OCI-LY1 (cell line): Measurements from ENCODE around the gene TYK2.
"Not testable (repeated sequence)": the region's sequence is repeated elsewhere in the genome, so short reads cannot be mapped to it uniquely, and the experiment has no call there.

Experiments
- H2AFZ ChIP-seq: fragments of 200-600 bp; sonication (generic), shearing (Covaris generic); 2 replicates; pipeline ENCODE4 v1.6.0; 2014; ENCODE audit warnings: antibody characterized with exemption, mild to moderate bottlenecking, low read length
- H3F3A ChIP-seq: fragments of 200-600 bp; sonication (generic), shearing (Covaris generic); 2 replicates; pipeline ENCODE4 v1.6.0; 2014; ENCODE audit warnings: mild to moderate bottlenecking, antibody characterized with exemption, low read length, moderate library complexity; ENCODE audit not compliant: insufficient read depth
- H3K27ac ChIP-seq: fragments of 200-600 bp; sonication (generic); 2 replicates; pipeline ENCODE4 v1.5.1; 2014; ENCODE audit warnings: low read length, mixed run types, mild to moderate bottlenecking, low read depth; ENCODE audit not compliant: poor library complexity, severe bottlenecking
- H3K27me3 ChIP-seq: fragments of 200-600 bp; sonication (generic); 2 replicates; pipeline ENCODE4 v1.6.0; 2014; ENCODE audit warnings: antibody characterized with exemption, mild to moderate bottlenecking, low read length, moderate library complexity; ENCODE audit not compliant: insufficient read depth
- H3K36me3 ChIP-seq: fragments of 200-600 bp; sonication (generic); 2 replicates; pipeline ENCODE4 v1.6.1; 2014; ENCODE audit warnings: mild to moderate bottlenecking, antibody characterized with exemption, low read length, moderate library complexity, mixed read lengths; ENCODE audit not compliant: insufficient read depth
- H3K4me1 ChIP-seq: fragments of 200-600 bp; sonication (generic); 2 replicates; pipeline ENCODE4 v1.5.1; 2014; ENCODE audit warnings: mild to moderate bottlenecking, low read length, moderate library complexity; ENCODE audit not compliant: insufficient read depth, severe bottlenecking
- H3K4me2 ChIP-seq: fragments of 200-600 bp; sonication (generic), shearing (Covaris generic); 2 replicates; pipeline ENCODE4 v1.6.1; 2014; ENCODE audit warnings: low read length
- H3K4me3 ChIP-seq: fragments of 200-600 bp; sonication (generic); 2 replicates; pipeline ENCODE4 v1.5.1; 2014; ENCODE audit warnings: low read length, low read depth, mild to moderate bottlenecking, mixed read lengths; ENCODE audit not compliant: poor library complexity, severe bottlenecking
- H3K79me2 ChIP-seq: fragments of 200-600 bp; shearing (Covaris generic); 2 replicates; pipeline ENCODE4 v1.6.1; 2016; ENCODE audit warnings: mixed run types, low read length, mixed read lengths; ENCODE audit not compliant: insufficient read depth
- H3K9ac ChIP-seq: fragments of 200-600 bp; sonication (generic), shearing (Covaris generic); 2 replicates; pipeline ENCODE4 v1.6.1; 2014; ENCODE audit warnings: mild to moderate bottlenecking, low read length, mixed read lengths
- H3K9me2 ChIP-seq: fragments of 200-600 bp; sonication (generic), shearing (Covaris generic); 2 replicates; pipeline ENCODE4 v1.6.1; 2014; ENCODE audit warnings: low read depth, mild to moderate bottlenecking, low read length, mixed read lengths
- H3K9me3 ChIP-seq: fragments of 200-600 bp; shearing (Covaris generic); 2 replicates; pipeline ENCODE4 v1.6.1; 2014; ENCODE audit warnings: low read length, mixed read lengths
- H4K20me1 ChIP-seq: fragments of 200-600 bp; sonication (generic), shearing (Covaris generic); 2 replicates; pipeline ENCODE4 v1.6.0; 2016; ENCODE audit warnings: mild to moderate bottlenecking, low read length; ENCODE audit not compliant: insufficient read depth
- EZH2 ChIP-seq: fragments of 200-600 bp; sonication (generic), shearing (Covaris generic); IDR thresholded peaks from 2 replicates; pipeline ENCODE4 v1.8.0; 2017; ENCODE audit warnings: borderline replicate concordance, mixed run types, mild to moderate bottlenecking, antibody characterized with exemption, low read length, moderate library complexity, mixed read lengths
- TF ChIP-seq, protein P1 (sequence below): fragments of 200-600 bp; sonication (generic), shearing (Covaris generic); IDR thresholded peaks from 2 replicates; pipeline ENCODE4 v1.5.1; 2017; ENCODE audit warnings: mild to moderate bottlenecking, antibody characterized with exemption, low read length, moderate library complexity, mixed read lengths

Gene TYK2

DNA sequence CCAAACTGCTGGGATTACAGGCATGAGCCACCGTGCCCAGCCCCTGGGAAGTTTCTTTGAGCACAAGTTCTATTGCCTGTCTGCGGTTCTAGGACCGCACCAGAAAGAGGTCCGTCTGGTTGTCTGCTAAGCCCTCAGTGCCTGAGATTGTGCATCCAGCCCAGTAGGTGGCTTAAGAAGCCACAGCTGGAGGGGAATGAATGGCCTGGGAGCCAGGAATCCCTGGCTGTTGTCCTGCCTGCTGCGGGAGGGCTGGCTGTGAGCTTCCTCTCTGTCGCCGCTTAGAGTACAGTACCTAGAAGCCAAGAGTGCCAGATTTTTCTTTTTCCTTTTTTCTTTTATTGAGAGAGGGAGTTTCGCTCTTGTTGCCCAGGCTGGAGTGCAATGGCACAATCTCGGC, 4.2 kb upstream of the TYK2 start:
- no peaks in the 10 kb centered on the region for H3F3A ChIP-seq
- no peaks in the 10 kb centered on the region for H3K9me2 ChIP-seq
- no peak overlapping the region for H3K4me3 ChIP-seq
- no peaks in the 10 kb centered on the region for H3K36me3 ChIP-seq
- H3K4me1 ChIP-seq, result peaks cover 11% of the 10 kb centered on the region
- H3K9ac ChIP-seq, result no peak overlapping the region
- H3K27ac ChIP-seq, result no peak overlapping the region
- no peaks in the 10 kb centered on the region for H4K20me1 ChIP-seq
- TF ChIP-seq, protein P1, sequence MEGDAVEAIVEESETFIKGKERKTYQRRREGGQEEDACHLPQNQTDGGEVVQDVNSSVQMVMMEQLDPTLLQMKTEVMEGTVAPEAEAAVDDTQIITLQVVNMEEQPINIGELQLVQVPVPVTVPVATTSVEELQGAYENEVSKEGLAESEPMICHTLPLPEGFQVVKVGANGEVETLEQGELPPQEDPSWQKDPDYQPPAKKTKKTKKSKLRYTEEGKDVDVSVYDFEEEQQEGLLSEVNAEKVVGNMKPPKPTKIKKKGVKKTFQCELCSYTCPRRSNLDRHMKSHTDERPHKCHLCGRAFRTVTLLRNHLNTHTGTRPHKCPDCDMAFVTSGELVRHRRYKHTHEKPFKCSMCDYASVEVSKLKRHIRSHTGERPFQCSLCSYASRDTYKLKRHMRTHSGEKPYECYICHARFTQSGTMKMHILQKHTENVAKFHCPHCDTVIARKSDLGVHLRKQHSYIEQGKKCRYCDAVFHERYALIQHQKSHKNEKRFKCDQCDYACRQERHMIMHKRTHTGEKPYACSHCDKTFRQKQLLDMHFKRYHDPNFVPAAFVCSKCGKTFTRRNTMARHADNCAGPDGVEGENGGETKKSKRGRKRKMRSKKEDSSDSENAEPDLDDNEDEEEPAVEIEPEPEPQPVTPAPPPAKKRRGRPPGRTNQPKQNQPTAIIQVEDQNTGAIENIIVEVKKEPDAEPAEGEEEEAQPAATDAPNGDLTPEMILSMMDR, result no peak
- TF ChIP-seq EZH2, result no peak
- no peak overlapping the region for H2AFZ ChIP-seq
- H3K4me2 ChIP-seq, result no peak overlapping the region
- no peaks in the 10 kb centered on the region for H3K9me3 ChIP-seq
- H3K27me3 ChIP-seq, result no peaks in the 10 kb centered on the region
- H3K79me2 ChIP-seq, result peaks cover 6% of the 10 kb centered on the region; the same call in 1 of the 2 replicates

DNA sequence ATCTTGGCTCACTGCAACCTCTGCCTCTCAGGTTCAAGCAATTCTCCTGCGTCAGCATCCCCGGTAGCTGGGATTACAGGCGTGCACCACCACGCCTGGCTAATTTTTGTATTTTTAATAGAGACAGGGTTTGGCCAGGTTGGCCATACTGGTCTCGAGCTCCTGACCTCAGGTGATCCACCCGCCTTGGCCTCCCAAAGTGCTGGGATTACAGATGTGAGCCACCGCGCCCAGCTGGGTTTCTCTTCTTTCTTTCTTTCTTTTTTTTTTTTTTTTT, 2.8 kb upstream of the TYK2 start:
- not testable (repeated sequence) for H4K20me1 ChIP-seq, H3K27me3 ChIP-seq, H3K9ac ChIP-seq, H3K4me2 ChIP-seq, H3K79me2 ChIP-seq, H2AFZ ChIP-seq, H3F3A ChIP-seq, H3K9me3 ChIP-seq, H3K4me3 ChIP-seq, H3K36me3 ChIP-seq, H3K27ac ChIP-seq, H3K9me2 ChIP-seq
- peaks cover 11% of the 10 kb centered on the region for H3K4me1 ChIP-seq

DNA sequence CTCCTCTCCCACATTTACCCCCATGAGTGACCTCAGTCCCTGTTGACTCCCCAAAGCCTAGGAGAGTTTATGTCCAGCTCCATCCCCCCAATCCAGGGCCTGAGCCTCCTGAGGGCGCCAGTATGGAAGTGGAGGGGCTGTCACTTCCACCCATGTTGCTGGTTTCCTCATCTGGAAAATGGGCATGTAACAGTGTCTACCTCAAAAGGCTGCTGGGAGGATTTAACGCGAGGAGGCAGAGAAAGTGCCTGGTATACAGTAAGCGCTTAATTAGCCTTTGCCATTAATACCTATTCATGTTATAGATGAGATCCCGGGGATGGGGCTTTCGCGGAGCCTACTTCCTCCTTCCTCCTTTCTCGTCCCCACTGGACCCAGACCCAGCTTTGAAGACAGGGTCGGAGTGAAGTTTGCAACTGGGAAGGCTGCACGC, 476 bp downstream of the TYK2 start:
- Histone ChIP-seq H3K9ac (peak overlapping the region; percentile 89), H2AFZ (no peak overlapping the region), H3K4me3 (peak overlapping the region; percentile 82), H3K4me2 (peak overlapping the region; percentile 82), H3K9me2 (no peaks in the 10 kb centered on the region), H3K27me3 (no peaks in the 10 kb centered on the region), H3K79me2 (peaks cover 8% of the 10 kb centered on the region; the same call in 1 of the 2 replicates), H3K9me3 (no peaks in the 10 kb centered on the region), H3K27ac (peak overlapping the region; percentile 6), H3K4me1 (peaks cover 11% of the 10 kb centered on the region), H3F3A (no peaks in the 10 kb centered on the region), H4K20me1 (no peaks in the 10 kb centered on the region), H3K36me3 (peaks cover 17% of the 10 kb centered on the region)
- TF ChIP-seq, protein P1, result no peak
- TF ChIP-seq EZH2, result no peak

DNA sequence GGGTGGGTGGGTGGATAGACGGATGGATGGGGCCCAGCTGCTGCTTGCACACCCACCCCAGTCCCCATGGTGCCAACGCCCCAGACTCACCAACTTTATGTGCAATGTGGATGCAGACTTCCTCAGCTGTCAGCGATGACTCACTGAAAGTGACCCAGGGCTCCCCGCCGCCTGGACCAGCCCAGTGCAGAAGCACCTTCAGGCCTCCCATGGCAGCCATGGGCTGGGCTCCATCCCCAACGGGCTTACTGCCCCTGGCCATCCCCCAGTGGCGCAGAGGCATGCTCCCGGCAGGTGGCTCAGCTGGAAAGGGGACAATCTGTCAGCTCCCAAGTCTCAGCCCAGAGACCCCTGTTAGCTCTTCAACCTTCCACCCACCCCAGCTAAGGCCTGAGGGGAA, 2.2 kb downstream of the TYK2 start:
- Histone ChIP-seq H3K27me3 (no peaks in the 10 kb centered on the region), H3K9me3 (no peaks in the 10 kb centered on the region), H3K9ac (no peak overlapping the region), H2AFZ (no peak overlapping the region), H3K4me3 (no peak overlapping the region), H4K20me1 (no peaks in the 10 kb centered on the region), H3K4me1 (peaks cover 11% of the 10 kb centered on the region), H3F3A (no peaks in the 10 kb centered on the region), H3K9me2 (no peaks in the 10 kb centered on the region), H3K4me2 (no peak overlapping the region), H3K27ac (no peak overlapping the region), H3K79me2 (peaks cover 8% of the 10 kb centered on the region; the same call in 1 of the 2 replicates), H3K36me3 (peaks cover 24% of the 10 kb centered on the region)
- TF ChIP-seq EZH2, result no peak
- TF ChIP-seq, protein P1, result no peak

DNA sequence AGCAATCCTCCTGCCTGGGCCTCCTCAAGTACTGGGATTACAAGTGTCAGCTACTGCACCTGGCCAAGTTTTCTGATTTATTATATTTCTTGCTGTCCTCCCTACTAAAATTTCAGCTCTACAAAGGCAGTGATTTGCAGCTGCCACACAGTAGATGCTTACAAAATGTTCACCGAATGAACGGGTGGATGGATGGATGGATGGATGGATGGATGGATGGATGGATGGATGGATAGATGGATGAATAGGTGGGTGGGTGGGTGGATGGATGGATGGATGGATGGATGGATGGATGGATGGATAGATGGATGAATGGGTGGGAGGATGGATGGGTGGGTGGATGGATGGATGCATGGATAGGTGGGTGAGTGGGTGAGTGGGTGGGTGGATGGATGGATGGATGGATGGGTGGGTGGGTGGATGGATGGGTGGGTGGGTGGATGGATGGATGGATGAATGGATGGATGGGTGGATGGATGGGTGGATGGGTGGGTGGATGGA, 3.2 kb downstream of the TYK2 start:
- H3K9ac ChIP-seq, H3K79me2 ChIP-seq, H3K4me2 ChIP-seq, H3K27ac ChIP-seq, H4K20me1 ChIP-seq, H3F3A ChIP-seq, H3K9me3 ChIP-seq, H3K4me3 ChIP-seq, H3K9me2 ChIP-seq, H3K27me3 ChIP-seq, H2AFZ ChIP-seq: not testable (repeated sequence)
- Histone ChIP-seq H3K4me1 (peaks cover 11% of the 10 kb centered on the region), H3K36me3 (peaks cover 29% of the 10 kb centered on the region)
